NCI-H2107 (cell line): ENCODE results near the gene SMARCC1.
"Not testable (repeated sequence)": the region's sequence is repeated elsewhere in the genome, so short reads cannot be mapped to it uniquely, and the experiment has no call there.

ENCODE experiments used
- DNase-seq: peaks from one replicate; lab custom pipeline; 2025; lab: John Stamatoyannopoulos, UW

The SMARCC1 gene

DNA sequence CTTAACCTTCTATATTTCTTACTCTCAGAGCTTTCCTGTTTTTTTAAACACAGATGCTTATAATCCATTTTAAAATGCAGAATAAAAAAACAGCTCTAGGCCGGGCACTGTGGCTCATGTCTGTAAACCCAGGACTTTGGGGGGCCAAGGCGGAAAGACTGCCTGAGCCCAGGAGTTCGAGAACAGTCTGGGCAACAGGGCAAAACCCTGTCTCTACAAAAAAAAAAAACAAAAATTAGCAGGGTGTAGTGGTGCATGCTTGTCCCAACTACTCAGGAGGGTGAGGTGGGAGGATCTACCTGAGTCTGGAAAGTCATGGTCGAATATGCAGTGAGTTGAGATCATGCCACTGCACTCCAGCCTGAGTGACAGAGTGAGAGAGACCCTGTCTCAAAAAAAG lies 15.5 kb downstream of the SMARCC1 start:
- no peak for DNase-seq

DNA sequence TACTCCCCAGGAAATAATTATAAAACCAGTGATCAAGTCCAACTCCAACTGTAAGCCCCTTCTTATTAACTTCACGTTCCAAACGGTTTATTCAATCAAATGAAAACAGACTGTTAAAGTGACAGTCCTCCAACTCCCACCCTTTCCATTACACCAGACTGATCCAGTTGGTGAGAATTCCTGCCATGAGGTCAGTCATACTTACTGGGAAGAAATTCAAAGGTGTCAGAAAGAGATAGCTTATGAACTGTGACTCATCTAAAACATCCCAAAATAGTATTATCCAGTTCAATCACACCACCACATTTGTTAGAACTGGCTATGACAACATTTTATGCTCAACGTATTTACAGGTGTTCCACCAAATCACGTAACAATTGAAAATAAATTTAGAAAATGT lies 19.5 kb downstream of the SMARCC1 start:
- DNase-seq: no peak

DNA sequence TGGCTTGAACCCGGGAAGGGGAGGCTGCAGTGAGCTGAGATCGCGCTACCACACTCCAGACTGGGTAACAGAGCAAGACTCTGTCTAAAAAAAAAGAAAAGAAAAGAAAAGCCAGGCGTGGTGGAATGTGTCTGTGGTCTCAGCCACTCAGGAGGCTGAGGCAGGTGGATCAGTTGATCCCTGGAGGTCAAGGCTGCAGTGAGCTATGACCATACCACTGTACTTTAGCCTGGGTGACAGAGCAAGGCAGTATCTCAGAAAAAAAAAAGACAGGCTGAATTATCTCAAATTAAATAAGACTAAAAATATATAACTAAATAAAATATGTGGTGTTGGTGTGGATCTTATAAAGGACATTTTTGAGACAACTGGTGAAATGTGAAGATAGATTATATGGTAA lies 20.6 kb downstream of the SMARCC1 start:
- no peak for DNase-seq

DNA sequence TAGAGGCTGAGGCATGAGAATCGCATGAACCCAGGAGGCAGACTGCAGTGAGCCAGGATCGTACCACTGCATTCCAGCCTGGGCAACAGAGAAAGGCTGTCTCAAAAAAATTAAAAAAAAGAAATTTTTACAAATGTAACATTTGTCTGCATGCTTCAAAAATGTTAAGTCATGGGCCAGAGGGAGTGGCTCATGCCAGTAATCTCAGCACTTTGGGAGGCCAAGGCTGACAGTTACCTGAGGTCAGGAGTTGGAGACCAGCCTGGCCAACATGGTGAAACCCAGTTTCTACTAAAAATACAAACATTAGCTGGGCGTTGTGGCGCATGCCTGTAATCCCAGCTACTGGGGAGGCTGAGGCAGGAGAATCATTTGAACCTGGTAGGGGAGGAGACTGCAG lies 21.5 kb downstream of the SMARCC1 start:
- DNase-seq: not testable (repeated sequence)

DNA sequence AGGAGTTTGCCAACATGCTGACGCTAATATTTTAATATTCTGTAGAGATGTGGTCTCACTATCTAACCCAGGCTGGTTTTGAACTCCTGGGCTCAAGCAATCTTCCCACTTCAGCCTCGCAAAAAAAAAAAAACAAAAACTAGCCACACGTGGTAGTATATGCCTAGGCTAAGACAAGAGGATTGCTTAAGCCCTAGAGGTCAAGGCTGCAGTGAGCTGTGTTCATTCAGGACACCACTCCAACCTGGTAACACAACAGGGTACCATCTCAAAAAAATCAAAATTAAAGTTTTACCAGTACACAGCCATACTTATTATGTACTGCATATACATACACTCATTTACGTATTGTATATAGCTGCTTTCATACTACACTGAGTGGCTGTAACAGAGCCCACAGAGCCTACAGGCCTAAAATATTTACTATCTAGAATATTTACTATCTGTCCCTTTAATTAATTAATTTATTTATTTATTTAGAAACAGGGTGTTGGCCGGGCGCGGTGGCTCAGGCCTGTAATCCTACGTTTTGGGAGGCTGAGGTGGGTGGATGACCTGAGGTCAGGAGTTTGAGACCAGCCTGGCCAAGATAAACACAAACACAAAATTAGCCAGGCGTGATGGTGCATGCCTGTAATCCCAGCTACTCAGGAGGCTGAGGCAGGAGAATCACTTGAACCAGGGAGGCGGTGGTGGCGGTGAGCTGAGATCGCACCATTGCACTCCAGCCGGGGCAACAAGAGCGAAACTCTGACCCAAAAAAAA lies 23.2 kb downstream of the SMARCC1 start:
- DNase-seq: no peak

DNA sequence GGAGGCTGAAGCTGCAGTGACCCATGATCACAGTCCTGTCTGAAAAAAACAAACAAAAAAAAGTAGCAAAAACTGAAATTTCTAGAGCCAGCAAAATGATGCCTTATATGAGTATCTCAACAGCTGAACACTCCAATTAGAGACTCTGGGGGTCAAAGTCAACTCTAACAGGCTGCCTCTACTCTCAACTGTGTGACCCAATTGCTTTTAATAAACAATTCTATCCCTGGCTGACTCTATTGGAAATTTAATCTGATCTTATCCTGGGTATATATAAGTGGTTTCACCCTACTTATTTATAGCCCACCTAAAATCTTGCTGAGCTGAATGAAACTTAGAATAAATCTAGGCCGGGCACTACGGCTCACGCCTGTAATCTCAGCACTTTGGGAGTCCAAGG lies 29.0 kb downstream of the SMARCC1 start:
- DNase-seq: no peak

DNA sequence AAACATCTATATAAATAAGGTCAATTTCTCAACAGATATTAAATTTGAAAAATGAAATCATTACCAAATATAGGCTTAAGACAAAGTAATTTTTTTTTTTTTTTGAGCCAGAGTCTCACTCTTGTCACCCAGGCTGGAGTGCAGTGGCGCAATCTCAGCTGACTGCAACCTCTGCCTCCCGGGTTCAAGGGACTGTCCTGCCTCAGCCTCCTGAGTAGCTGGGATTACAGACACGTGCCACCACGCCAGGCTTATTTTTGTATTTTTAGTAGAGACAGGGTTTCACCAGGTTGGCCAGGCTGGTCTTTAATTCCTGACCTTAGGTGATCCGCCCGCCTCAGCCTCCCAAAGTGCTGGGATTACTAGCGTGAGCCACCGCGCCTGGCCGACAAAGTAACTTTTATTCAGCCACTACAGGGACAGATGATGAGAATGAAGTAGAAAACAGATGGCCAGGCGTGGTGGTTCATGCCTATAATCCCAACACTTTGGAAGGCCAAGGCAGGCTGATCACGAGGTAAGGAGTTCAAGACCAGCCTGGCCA lies 30.8 kb downstream of the SMARCC1 start:
- DNase-seq: not testable (repeated sequence)

DNA sequence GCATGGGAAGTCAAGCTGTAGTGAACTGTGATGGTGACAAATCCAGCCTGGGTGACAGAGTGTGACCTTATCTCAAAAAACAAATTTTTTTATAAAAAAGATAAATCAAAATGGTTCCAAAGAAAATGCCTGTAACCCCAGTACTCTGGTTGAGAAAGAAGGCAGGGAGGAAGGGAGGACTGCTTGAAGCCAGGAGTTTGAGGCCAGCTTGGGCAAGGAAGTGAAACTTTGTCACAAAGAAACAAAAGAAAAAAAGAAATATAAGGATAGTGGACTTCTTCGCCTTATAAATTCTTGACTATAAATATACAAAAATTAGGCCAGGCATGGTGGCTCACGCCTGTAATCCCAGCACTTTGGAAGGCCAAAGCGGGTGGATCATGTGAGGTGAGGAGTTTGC lies 34.1 kb downstream of the SMARCC1 start:
- no peak for DNase-seq

DNA sequence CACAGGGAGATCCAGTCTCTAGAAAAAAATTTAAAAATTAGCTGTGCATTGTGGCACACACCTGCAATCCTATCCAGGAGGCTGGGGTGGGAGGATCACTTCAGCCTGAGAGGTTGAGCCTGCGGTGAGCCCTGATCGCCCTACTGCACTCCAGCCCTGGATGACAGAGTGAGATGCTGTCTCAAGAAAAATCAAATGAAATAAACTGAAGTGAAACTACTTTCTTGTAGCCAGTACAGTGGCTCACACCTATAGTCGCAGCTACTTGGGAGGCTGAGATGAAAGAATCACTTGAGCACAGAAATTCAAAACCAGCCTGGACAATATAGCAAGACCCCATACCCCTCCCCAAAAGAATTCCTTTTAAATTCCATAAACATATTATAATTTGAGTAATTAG lies 35.4 kb downstream of the SMARCC1 start:
- no peak for DNase-seq

DNA sequence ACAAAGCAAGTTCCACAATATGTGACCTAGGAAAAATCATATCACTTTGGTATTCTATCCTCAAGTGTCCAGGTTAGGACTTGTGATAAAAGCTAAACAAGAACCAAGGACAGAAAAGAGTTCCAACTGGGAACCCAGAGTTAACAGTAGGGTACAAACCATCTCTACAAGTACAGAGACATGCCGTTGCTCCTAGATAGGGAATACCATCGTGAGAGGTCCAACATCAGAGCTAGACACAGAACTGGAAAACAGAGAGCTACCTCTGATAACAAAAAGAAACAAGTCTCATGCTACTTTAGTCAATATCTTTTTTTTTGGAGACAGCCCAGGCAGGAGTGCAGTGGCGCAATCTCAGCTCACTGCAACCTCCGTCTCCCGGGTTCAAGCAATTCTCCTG lies 37.8 kb downstream of the SMARCC1 start:
- DNase-seq: no peak

DNA sequence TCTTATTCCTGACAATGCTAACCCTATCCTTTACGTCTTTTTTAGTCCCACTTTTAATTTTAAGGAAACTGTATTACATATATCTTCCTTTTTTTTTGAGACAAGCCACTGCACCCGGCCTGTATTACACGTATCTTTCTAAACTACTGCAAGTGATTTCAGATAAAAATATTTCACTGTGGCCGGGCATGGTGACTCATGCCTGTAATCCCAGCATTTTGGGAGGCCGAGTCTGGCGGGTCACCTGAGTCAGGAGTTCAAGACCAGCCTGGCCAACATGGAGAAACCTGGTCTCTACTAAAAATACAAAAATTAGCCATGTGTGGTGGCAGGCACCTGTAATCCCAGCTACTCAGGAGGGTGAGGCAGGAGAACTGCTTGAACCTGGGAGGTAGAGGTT lies 38.3 kb downstream of the SMARCC1 start:
- not testable (repeated sequence) for DNase-seq

DNA sequence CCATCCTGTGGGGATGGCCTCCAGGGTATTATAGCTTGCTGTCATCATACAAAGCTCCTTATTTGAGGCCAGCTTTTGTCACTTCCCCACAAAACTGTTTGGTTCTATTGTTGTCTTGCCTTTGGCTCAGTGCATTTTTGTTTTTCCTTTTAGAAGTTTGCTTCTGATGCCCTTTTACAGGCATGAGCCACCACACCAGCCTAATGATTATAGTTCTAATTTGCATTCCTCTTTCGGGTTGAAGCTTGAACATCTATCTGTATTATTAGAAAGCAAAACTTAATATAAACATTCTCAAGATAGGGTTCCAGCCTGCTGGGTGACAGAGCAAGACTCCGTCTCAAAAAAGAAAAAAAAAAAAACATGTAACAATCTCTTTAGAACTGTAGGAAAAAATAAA lies 39.8 kb downstream of the SMARCC1 start:
- no peak for DNase-seq

DNA sequence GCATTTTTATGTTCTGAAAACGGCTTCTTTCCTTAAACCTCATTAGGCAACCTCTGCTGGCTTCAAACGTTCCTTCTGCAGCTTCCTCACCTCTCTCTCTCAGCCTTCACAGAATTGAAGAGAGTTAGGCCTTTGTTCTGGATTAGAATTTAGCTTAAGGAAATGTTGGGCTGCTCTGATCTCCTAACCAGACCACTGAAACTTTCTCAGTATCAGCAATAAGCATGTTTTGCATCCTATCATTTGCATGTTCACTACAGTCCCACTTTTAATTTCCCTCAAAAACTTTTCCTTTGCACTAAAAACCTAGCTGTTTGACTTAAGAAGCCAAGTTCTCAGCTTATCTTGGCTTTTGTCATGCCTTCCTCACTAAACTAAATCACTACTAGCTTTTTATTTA lies 49.5 kb downstream of the SMARCC1 start:
- no peak for DNase-seq

DNA sequence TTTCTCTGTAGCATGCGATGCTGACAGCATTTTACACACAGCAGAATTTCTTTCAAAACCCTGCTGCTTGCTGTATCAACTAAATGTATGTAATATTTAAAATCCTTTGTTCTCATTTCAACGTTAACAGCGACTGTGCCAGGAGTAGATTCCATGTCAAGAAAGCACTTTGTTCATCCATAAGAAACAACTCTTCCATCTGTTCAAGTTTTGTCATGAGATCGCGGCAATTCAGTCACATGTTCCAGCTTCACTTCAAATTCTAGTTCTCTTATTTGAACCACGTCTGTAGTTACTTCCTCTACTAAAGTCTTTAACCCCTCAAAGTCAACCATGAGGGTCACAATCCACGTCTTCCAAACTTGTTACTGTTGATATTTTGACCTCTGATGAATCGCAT lies 50.6 kb downstream of the SMARCC1 start:
- no peak for DNase-seq

DNA sequence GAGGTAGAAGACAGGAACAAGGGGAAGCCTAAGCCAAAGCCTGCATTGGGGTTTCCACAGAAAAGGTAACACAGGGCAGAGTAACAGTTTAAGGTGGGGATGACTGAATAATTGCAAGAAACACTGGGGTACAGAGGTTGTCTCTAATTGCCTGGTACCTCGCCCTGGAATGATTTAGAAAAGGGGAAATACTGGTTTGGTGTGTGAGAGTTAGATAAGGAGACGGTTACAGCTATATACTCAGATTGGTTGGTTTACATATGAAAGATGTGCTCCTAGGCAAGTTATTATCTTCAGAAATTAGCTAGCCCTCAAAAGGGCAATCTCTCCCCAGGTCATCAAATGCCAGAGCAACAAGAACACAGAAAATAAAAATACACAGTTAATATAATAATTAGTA lies 58.8 kb downstream of the SMARCC1 start:
- no peak for DNase-seq

DNA sequence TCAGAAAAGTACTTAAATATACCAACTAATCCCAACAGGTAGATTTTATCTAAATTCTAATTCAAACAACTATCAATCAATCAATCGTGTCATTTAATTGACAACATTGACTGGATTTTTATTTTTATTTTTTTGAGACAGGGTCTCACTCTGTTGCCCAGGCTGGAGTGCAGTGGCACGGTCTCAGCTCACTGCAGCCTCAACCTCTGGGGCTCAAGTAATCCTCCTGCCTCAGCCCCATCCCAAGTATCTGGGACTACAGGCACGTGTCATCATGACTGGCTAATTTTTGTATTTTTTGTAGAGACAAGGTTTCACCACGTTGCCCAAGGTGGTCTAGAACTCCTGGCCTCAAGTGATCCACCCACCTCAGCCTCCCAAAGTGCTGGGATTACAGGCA lies 64.2 kb downstream of the SMARCC1 start:
- DNase-seq: not testable (repeated sequence)

DNA sequence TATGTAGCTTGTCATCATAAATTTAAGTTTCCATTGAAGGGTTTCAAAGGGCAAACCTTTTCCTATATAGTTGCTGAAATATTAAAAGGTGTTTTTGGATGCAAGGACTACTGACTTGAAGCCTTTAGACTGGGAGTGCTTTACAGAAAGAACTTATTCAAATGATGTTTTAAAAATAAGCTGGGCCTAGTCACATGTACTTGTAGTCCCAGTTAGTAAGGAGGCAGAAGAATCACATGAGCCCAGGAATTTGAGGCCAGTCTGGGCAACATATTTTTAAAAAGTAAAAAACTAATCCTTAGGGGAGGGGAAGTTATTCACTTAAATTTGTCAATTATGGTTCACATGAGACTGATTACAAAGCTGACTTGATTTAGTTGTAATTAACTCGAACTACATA lies 65.0 kb downstream of the SMARCC1 start:
- DNase-seq: no peak

DNA sequence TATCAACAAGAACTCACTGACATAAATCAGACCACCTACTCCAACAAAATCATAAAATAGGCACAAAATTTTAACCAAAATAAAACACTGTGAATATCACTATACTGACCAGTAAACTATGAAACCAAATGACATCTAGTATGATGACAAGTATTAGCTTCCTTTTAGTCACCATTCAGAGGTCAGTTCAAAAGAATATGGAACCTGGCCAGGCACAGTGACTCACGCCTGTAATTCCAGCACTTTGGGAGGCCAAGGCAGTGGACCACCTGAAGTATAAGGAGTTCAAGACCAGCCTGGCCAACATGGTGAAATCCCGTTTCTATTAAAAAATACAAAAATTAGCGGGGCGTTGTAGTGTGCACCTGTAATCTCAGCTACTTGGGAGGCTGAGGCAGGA lies 65.8 kb downstream of the SMARCC1 start:
- no peak for DNase-seq

DNA sequence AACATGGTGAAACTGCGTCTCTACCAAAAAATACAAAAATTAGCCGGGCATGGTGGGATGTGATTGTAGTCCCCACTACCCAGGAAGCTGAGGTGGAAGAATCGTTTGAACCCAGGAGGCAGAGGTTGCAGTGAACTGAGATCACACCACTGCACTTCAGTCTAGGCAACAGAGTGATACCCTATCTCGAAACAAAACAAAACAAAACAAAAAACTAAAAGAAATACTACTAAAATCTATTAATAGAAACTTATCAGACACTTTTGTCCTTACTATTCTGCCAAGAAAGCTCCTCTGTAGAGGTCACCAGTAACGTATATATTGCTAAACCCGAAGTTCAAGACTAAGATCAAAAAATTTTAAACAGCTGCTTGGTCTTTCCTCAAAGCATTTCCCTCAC lies 67.1 kb downstream of the SMARCC1 start:
- DNase-seq: no peak

DNA sequence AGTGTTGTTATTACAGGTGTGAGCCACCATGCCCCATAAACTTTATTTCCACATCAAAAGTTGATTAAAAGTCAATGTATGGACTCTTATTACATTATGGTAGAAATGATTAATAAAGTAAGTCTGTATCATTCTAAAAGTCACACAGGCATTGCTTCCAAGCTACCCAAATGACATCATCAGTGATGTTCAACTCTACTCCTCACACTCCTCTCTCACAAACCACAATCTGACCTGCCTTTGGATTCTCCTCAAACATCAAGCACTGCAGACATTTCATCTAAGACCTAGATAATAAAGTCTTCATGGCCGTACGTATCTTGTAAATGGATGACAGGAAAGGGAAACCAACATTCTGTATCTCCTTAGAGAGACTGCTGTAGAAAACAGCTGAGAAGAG lies 68.0 kb downstream of the SMARCC1 start:
- DNase-seq: no peak

DNA sequence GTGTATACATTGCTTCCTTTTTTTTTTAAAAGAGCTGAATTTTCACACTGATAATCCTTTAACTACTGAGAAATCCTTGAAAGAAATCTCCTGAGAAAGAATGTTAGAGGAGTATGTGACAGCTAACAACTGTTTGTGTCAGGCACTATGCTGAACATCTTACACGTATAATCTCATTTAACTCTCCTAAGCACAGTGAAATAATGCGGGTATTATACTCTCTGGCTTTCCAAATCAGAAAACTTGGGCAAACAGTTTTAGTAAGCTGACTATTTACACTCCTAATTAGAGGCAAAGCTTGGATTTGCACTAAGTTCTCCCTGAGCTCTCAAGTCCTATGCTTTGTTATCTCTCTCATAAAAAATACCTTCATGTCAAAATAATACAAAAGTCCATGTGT lies 69.3 kb downstream of the SMARCC1 start:
- DNase-seq: no peak

DNA sequence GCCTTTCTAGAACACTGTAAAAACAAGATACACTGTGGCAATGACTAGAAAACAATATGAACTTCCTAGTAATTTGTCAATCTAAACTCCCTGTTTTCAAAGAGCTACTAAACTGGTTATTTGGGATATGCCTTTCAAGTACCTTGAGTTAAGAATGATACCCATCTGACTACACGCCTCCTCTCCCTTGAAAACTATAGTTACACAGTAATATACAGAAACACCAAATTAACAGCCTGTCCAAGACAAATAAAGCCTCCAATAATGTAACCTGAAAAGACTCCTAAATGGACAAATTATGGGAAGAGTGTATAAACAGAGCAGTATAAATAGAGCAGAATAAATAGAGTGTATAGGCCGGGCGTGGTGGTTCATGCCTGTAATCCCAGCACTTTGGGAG lies 70.1 kb downstream of the SMARCC1 start:
- DNase-seq: no peak

DNA sequence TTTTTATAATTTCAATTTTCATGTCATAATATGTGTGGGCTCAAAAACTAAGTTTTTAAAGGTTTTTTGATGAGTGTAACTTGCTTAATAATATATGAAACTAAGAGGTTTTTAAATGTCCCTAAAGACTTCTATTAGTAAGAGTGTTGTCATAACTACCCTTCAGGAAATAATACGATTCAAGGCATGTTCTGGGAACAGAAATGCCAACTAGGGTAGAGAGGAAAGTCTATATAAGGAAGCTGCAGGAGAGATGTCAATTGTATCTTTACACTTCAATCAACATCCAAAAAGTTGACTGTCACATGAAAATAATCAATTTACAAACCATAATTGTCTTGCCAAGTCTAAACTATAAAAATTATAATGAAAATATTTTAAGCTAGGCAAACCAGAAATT lies 76.3 kb downstream of the SMARCC1 start:
- DNase-seq: no peak

DNA sequence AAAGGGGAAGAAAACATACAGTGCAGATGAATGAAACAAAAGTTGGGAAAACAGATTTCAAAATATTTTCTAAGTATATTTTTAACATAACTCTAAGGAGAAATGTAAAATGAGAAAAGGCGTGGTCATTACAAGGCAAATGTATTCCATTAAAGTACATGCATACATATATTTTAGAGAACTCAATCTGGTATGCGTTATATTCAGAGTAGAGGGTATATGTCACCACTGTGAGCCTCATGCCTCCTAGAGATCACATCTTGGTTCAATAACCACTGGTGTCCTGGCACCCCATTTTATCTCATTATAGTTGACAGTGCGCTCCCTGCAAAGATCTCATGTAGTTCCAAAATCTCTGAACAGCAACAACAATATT lies 77.5 kb downstream of the SMARCC1 start:
- no peak for DNase-seq
